ENCODE measurements around the gene AGPAT4.

DNA sequence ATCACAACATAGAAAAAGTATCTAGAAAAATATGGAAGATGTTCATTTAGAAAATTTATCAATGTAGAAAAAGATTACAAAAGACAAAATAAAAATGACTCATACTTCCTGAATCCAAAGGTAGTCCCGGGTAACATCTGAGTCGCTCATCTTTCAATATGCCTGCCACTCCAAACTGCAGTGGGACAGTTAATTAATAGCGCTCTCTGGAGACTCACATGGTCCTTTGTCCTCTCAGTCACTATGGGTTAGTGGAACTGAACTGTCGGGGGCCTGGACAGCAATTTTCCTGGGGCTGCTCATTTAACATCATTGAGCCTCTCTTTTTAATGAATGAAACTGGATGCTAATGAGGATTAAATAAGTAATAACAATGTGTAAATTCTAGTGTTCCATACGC is 178.9 kb downstream of the AGPAT4 start:
- TF ChIP-seq CTCF (optimal IDR thresholded peaks at IDR 0.05 in 1 of 3, IDR thresholded peaks at IDR 0.05 in 1 of 3, conservative IDR thresholded peaks at IDR 0.05 in 1 of 3; ENCODE audit: extremely low read depth in 1 of 3, insufficient read depth in 2 of 3, low read length in 3 of 3) = no peak
- no peak for TF ChIP-seq EZH2 (IDR thresholded peaks at IDR 0.05; ENCODE audit: low read length)
